SK-N-MC (cell line): ENCODE results near the gene LRP11.

ENCODE experiments used
- EZH2 ChIP-seq: fragments of 200-600 bp; sonication (generic); IDR thresholded peaks from one replicate; pipeline ENCODE4 v1.6.1; 2017; ENCODE audit warnings: antibody characterized with exemption
- POLR2AphosphoS5 ChIP-seq: IDR thresholded peaks from 2 replicates; pipeline ENCODE4 v1.6.1; 2012; ENCODE audit warnings: mild to moderate bottlenecking, low read depth, low read length, borderline replicate concordance

GRCh38 chr6:149899486-149899885 is 35.3 kb upstream of the LRP11 start:
- TF ChIP-seq POLR2AphosphoS5 = no peak
- TF ChIP-seq EZH2 = no peak
